ENCODE data around the gene ATP7A. TPM values are rescaled to one million over a fixed set of nuclear protein-coding genes. Genes with fewer than 3 reads are reported as not detected.

ATP7A gene
- total and polyA plus RNA-seq, 9 of the 15 experiments (the other 6 are each of a cell fraction or from before 2014, with no cell fraction given) = 7.8 to 22.7 (median 11.6) TPM

DNA sequence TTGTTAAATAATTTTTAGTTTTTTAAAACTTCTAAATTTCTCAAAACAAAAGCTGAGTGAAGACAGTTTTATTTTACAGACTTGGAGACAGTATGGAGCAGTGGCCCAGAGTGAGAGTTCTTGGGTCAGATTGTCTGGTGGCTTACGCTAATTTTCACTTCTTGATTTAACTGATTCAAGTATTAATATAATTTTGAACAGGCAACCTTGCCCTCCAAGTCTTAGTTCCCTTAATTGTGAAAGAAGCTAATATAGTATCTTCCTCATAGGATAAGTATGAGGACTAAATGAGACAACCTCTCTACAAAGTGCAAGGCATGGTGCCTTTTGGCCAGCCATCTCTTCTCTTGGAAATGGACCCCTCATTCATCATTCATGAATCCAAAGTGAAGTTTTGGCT lies 25.4 kb downstream of the ATP7A start:
- ATAC-seq = peak; percentile 31
- TF ChIP-seq MEIS2 (IDR thresholded peaks at IDR 0.05; ENCODE audit: partially characterized antibody) (peak; percentile 15), TFAM (CRISPR knock-in tag; conservative IDR thresholded peaks at IDR 0.05) (no peak)
- ChIA-PET CTCF (ENCODE audit: low intra/inter-chr PET ratio) (no interaction called here), POLR2A (interaction anchor here (1.2 to 1.3 kb wide), 3 partner anchors 16 to 26 kb away, joined by 3 read pairs; no protein-coding TSS in a partner anchor)
- in situ Hi-C loops (cut with MboI) = no loop called here
- peaks cover 78% of the 10 kb centered on the region for H3K79me2 ChIP-seq (ENCODE audit: control insufficient read depth, insufficient read depth, low read length)
- H3K4me1 ChIP-seq (replicated peaks in 1 of 2; ENCODE audit: control insufficient read depth in 2 of 2, insufficient read depth in 2 of 2, low read length in 2 of 2) = peaks cover 0 to 6% of the 10 kb centered on the region in 2 experiments; a peak in 2 of 5 replicates
- intact Hi-C loops (cut with micrococcal nuclease) = loop anchor here (2.0 kb wide), 1 partner anchor 19 kb away; no protein-coding TSS in a partner anchor
- H3K4me3 ChIP-seq = no peak overlapping the region
- no peaks in the 10 kb centered on the region for H3K9me3 ChIP-seq (replicated peaks; ENCODE audit: control insufficient read depth, insufficient read depth, low read depth, low read length)
- no peak for DNase-seq (ENCODE audit: extremely low read depth in 1 of 4, low spot score in 3 of 4)
- H3K36me3 ChIP-seq (ENCODE audit: control insufficient read depth, insufficient read depth, low read length) = peaks cover 3% of the 10 kb centered on the region; the same call in 1 of the 3 replicates
- no peaks in the 10 kb centered on the region for H3K9me1 ChIP-seq (ENCODE audit: control insufficient read depth, insufficient read depth, low read length)
- no peak overlapping the region for H3K4me2 ChIP-seq (ENCODE audit: insufficient read depth, low read length)
- 0 out of 3 replicates have a peak overlapping the region, but pooled peaks have one; percentile 40 for H3K27ac ChIP-seq (ENCODE audit: extremely low read depth, low read depth, low read length)
- no peak overlapping the region; a peak in 1 of 4 replicates for H3K9ac ChIP-seq (ENCODE audit: insufficient read depth in 1 of 2, low read depth in 2 of 2, low read length in 2 of 2)
- FAIRE-seq = no peak
- 21% methylated on average over 1 of the region's 1 CpG for WGBS (ENCODE audit: insufficient coverage, low coverage, missing lambda C conversion rate)
- no TSS peak for BruUV-seq (replicated peaks)
- no peaks in the 10 kb centered on the region for H3K27me3 ChIP-seq (ENCODE audit: control insufficient read depth in 2 of 2, insufficient read depth in 2 of 2, low read length in 2 of 2)
- H4K20me1 ChIP-seq (replicated peaks; ENCODE audit: control insufficient read depth, insufficient read depth, low read length) = no peaks in the 10 kb centered on the region
- H2AFZ ChIP-seq (ENCODE audit: low read depth, low read length) = no peak overlapping the region

- Histone ChIP-seq H3K27me3 (ENCODE audit: control insufficient read depth in 2 of 2, insufficient read depth in 2 of 2, low read length in 2 of 2) (no peaks in the 10 kb centered on the region), H3K4me1 (replicated peaks in 1 of 2; ENCODE audit: control insufficient read depth in 2 of 2, insufficient read depth in 2 of 2, low read length in 2 of 2) (peaks cover 0 to 6% of the 10 kb centered on the region in 2 experiments; a peak in 2 of 5 replicates), H3K4me3 (no peak overlapping the region), H3K4me2 (ENCODE audit: insufficient read depth, low read length) (no peak overlapping the region), H3K36me3 (ENCODE audit: control insufficient read depth, insufficient read depth, low read length) (peaks cover 3% of the 10 kb centered on the region; the same call in 1 of the 3 replicates), H3K9me3 (replicated peaks; ENCODE audit: control insufficient read depth, insufficient read depth, low read depth, low read length) (no peaks in the 10 kb centered on the region), H4K20me1 (replicated peaks; ENCODE audit: control insufficient read depth, insufficient read depth, low read length) (no peaks in the 10 kb centered on the region), H3K9me1 (ENCODE audit: control insufficient read depth, insufficient read depth, low read length) (no peaks in the 10 kb centered on the region), H2AFZ (ENCODE audit: low read depth, low read length) (no peak overlapping the region), H3K79me2 (ENCODE audit: control insufficient read depth, insufficient read depth, low read length) (peaks cover 81% of the 10 kb centered on the region), H3K27ac (ENCODE audit: extremely low read depth, low read depth, low read length) (0 out of 3 replicates have a peak overlapping the region, but pooled peaks have one; percentile 40), H3K9ac (ENCODE audit: insufficient read depth in 1 of 2, low read depth in 2 of 2, low read length in 2 of 2) (no peak overlapping the region; a peak in 1 of 4 replicates)
- in situ Hi-C loops (cut with MboI) (no loop called here), intact Hi-C loops (cut with micrococcal nuclease) (loop anchor here (2.0 kb wide), 1 partner anchor 19 kb away; no protein-coding TSS in a partner anchor)
- TF ChIP-seq SNIP1 (IDR thresholded peaks at IDR 0.05; ENCODE audit: low read depth) = no peak
- TF ChIP-seq, protein P1, sequence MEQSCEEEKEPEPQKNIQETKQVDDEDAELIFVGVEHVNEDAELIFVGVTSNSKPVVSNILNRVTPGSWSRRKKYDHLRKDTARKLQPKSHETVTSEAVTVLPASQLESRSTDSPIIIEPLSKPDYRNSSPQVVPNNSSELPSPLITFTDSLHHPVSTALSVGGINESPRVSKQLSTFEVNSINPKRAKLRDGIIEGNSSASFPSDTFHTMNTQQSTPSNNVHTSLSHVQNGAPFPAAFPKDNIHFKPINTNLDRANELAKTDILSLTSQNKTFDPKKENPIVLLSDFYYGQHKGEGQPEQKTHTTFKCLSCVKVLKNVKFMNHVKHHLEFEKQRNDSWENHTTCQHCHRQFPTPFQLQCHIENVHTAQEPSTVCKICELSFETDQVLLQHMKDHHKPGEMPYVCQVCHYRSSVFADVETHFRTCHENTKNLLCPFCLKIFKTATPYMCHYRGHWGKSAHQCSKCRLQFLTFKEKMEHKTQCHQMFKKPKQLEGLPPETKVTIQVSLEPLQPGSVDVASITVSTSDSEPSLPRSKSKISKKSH (CRISPR knock-in tag; IDR thresholded peaks at IDR 0.05) = no peak
- no peak for FAIRE-seq
- ATAC-seq = no peak
- POLR2A ChIA-PET = interaction anchor here (1.2 to 1.3 kb wide), 2 partner anchors 17 to 27 kb away, joined by 3 read pairs; no protein-coding TSS in a partner anchor
- no TSS peak for BruUV-seq (replicated peaks)
- no peak for DNase-seq (ENCODE audit: extremely low read depth in 1 of 4, low spot score in 3 of 4)
- CTCF ChIA-PET (ENCODE audit: low intra/inter-chr PET ratio) = no interaction called here
Measured at GRCh38 chrX:77936299-77936698, 25.8 kb downstream of the ATP7A start.

Data from K562 (cell line).